ENCODE data around the gene KDELR3. TPM values are rescaled to one million over a fixed set of nuclear protein-coding genes. Genes with fewer than 3 reads are reported as not detected.

Gene KDELR3
- total and polyA plus RNA-seq, 2 of the 8 experiments (the other 6 are each of a cell fraction or from before 2014, with no cell fraction given), result 7.9 to 13.0 TPM

DNA sequence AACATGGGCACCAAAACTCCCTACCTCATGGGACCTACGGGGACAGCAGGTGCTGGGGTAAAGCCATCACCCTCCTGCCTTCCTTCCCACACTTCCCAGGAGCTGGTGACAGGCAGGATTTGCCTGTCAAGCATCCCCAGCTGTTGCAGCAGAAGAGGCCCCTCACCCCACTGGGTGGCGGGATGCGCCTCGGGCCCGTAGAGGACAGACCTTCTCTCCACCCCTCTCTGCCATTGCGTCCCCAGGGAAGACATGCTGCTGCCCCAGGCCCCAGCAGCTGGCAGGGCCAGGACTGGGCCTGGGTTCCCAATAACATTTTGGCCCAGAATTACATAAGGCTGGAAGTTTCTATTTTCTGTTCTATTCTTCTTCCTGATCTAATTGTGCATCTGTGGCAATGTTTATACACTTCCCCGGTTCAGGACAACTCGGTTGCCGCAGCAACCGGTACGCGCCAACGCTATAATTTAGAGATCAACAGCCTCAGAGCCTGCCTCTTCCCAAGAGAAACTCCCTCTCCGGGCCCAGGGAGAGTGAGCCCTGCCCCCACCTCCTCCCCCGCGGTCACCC is 38.3 kb upstream of the KDELR3 start:
- no peaks in the 10 kb centered on the region for H4K20me1 ChIP-seq (replicated peaks in 1 of 2; ENCODE audit: control insufficient read depth in 1 of 2, insufficient read depth in 2 of 2, low read length in 2 of 2)
- H4K5ac ChIP-seq (ENCODE audit: insufficient read length, low read depth, low read length), result no peak overlapping the region
- no peak overlapping the region for H3K4me3 ChIP-seq (ENCODE audit: extremely low read depth in 1 of 4, insufficient read depth in 2 of 4, low read depth in 3 of 4, low read length in 4 of 4)
- no peaks in the 10 kb centered on the region for H3K36me3 ChIP-seq (ENCODE audit: control insufficient read depth in 2 of 4, insufficient read depth in 4 of 4, low read length in 3 of 4)
- H3K14ac ChIP-seq (ENCODE audit: insufficient read length), result no peak overlapping the region
- H4K8ac ChIP-seq (ENCODE audit: extremely low read depth, insufficient read depth, low read length), result no peak overlapping the region
- H4K91ac ChIP-seq (replicated peaks; ENCODE audit: insufficient read length, low read length), result no peak overlapping the region
- H3K9ac ChIP-seq (replicated peaks in 1 of 4; ENCODE audit: extremely low read depth in 1 of 4, low read depth in 3 of 4, low read length in 3 of 4), result no peak overlapping the region
- ChIA-PET CTCF (ENCODE audit: partially characterized antibody) (interaction anchor here (0.6 to 1.1 kb wide), 2 partner anchors 18 to 235 kb away, joined by 4 read pairs; no protein-coding TSS in a partner anchor), POLR2A (ENCODE audit: partially characterized antibody) (interaction anchor here (1.0 to 1.4 kb wide), 3 partner anchors 10 to 52 kb away, joined by 3 read pairs; no protein-coding TSS in a partner anchor)
- H2AFZ ChIP-seq (ENCODE audit: low read length), result no peak overlapping the region
- 93% methylated on average over 14 of the region's 16 CpGs; no CpG with 5 or more reads in 1 of the 2 experiments for WGBS, 2 experiments (ENCODE audit: extremely low coverage in 1 of 2, insufficient coverage in 1 of 2, insufficient read length in 1 of 2, insufficient replicate concordance in 2 of 2, low coverage in 1 of 2, low lambda C conversion rate in 2 of 2, missing lambda C conversion rate in 1 of 2)
- H3K18ac ChIP-seq (ENCODE audit: extremely low read depth, low read length), result no peak overlapping the region
- H3K9me3 ChIP-seq (ENCODE audit: insufficient read depth in 2 of 2, low read depth in 1 of 2, low read length in 1 of 2), result no peaks in the 10 kb centered on the region
- no peaks in the 10 kb centered on the region for H3K79me1 ChIP-seq (ENCODE audit: low read depth, low read length)
- no peak overlapping the region for H2BK12ac ChIP-seq (ENCODE audit: low read depth, low read length)
- no peak overlapping the region for H2BK20ac ChIP-seq (ENCODE audit: low read length)
- no peak for DNase-seq (ENCODE audit: low read depth in 1 of 2, low spot score in 2 of 2)
- H3K4me1 ChIP-seq (replicated peaks in 1 of 4; ENCODE audit: control insufficient read depth in 3 of 4, insufficient read depth in 4 of 4, low read length in 3 of 4), result peaks cover 0 to 2% (median 0%) of the 10 kb centered on the region in 4 experiments; a peak in 3 of 7 replicates
- H3K23ac ChIP-seq (ENCODE audit: insufficient read length), result no peak overlapping the region
- no peak for FAIRE-seq
- H3K79me2 ChIP-seq (ENCODE audit: control insufficient read depth in 1 of 2, insufficient read depth in 2 of 2, low read length in 2 of 2), result no peaks in the 10 kb centered on the region
- no peak overlapping the region for H2BK5ac ChIP-seq (ENCODE audit: low read depth, low read length)
- no peaks in the 10 kb centered on the region for H3K23me2 ChIP-seq (ENCODE audit: low read depth, low read length)
- no peak overlapping the region for H3K4ac ChIP-seq (replicated peaks; ENCODE audit: insufficient read length, low read depth, low read length)
- no peak overlapping the region for H2BK15ac ChIP-seq (ENCODE audit: low read length)
- no peak overlapping the region for H2AK5ac ChIP-seq (ENCODE audit: low read depth, low read length)
- no peak overlapping the region for H2BK120ac ChIP-seq (replicated peaks; ENCODE audit: low read depth, low read length)
- no peak overlapping the region for H3K56ac ChIP-seq (replicated peaks; ENCODE audit: insufficient read length, low read depth, low read length)
- H3K27me3 ChIP-seq (replicated peaks in 1 of 4; ENCODE audit: control insufficient read depth in 3 of 4, extremely low read depth in 1 of 4, insufficient read depth in 3 of 4, low read length in 3 of 4), result no peaks in the 10 kb centered on the region
- TF ChIP-seq SIN3A (conservative IDR thresholded peaks at IDR 0.05 in 1 of 2, IDR thresholded peaks at IDR 0.05 in 1 of 2; ENCODE audit: low read depth in 1 of 2, low read length in 2 of 2) (peak in 1 of 2 experiments; percentile 52; a peak in 1 of 4 replicates), CHD1 (IDR thresholded peaks at IDR 0.05; ENCODE audit: low read depth, low read length) (no peak)
- H3K4me2 ChIP-seq (ENCODE audit: insufficient read depth in 1 of 2, low read depth in 2 of 2, low read length in 2 of 2), result no peak overlapping the region
- no peak overlapping the region for H3K27ac ChIP-seq (ENCODE audit: low read depth, low read length)
